AG09309 (cell line): ENCODE measurements around the gene ODAD4.
A peak's percentile ranks its signal among the peaks of the same experiment; 100 is the strongest.
"Not testable (repeated sequence)": the region's sequence is repeated elsewhere in the genome, so short reads cannot be mapped to it uniquely, and the experiment has no call there.

Experiments
- DNase-seq: peaks from one replicate; pipeline ENCODE4 v3.0.0-alpha.2; 2010; ENCODE audit warnings: low read depth
- H3K4me3 ChIP-seq: 2 replicates; pipeline ENCODE4 v1.5.1; 2011; ENCODE audit warnings: mild to moderate bottlenecking, low read depth, low read length, moderate library complexity; ENCODE audit not compliant: control insufficient read depth
- CTCF ChIP-seq: IDR thresholded peaks from 2 replicates; pipeline ENCODE4 v1.5.1; 2011; ENCODE audit warnings: mild to moderate bottlenecking, low read depth, low read length, inconsistent platforms; ENCODE audit not compliant: insufficient read depth, control insufficient read depth; ENCODE audit errors: missing control alignments

The ODAD4 gene

GRCh38 chr17:42001729-42002128 is 71.3 kb downstream of the ODAD4 start:
- no peak for DNase-seq
- TF ChIP-seq CTCF: no peak
- no peak overlapping the region for H3K4me3 ChIP-seq

GRCh38 chr17:42002175-42002791 is 71.9 kb downstream of the ODAD4 start:
- TF ChIP-seq CTCF: no peak
- DNase-seq: no peak

DNA sequence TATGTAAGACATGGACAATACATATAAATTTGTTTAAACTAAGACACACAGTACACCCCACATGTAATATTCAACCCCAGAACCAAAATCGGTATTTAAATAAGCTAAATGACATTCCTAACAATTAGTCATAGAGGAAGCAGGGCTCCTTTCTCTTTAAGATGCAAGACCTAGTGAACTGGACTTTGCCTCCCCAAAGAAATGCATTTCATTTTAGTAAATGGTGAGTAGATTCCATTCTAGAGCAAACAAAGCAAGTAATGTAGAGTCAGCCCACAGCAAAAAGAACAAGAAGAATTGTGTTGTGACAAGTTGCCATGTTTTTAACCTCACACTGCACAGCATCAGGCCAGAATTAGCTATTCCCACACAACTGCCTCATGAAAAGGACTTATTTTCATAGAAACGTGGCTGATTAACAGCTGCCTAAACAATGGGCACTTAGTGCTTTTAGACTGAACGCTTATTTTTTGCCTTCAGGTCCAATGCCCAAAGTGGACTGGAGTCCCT is 72.4 kb downstream of the ODAD4 start:
- no peak overlapping the region for H3K4me3 ChIP-seq
- no peak for TF ChIP-seq CTCF
- no peak for DNase-seq

More at GRCh38 chr17:42002175-42002791, 71.9 kb downstream of the ODAD4 start:
- H3K4me3 ChIP-seq: no peak overlapping the region

- no peak overlapping the region for H3K4me3 ChIP-seq
- no peak for DNase-seq
- no peak for TF ChIP-seq CTCF
Observed at GRCh38 chr17:42005166-42005565, 74.7 kb downstream of the ODAD4 start.

GRCh38 chr17:42009170-42009569 is 78.8 kb downstream of the ODAD4 start:
- DNase-seq: no peak
- peak; percentile 17 for TF ChIP-seq CTCF
- H3K4me3 ChIP-seq: no peak overlapping the region

DNA sequence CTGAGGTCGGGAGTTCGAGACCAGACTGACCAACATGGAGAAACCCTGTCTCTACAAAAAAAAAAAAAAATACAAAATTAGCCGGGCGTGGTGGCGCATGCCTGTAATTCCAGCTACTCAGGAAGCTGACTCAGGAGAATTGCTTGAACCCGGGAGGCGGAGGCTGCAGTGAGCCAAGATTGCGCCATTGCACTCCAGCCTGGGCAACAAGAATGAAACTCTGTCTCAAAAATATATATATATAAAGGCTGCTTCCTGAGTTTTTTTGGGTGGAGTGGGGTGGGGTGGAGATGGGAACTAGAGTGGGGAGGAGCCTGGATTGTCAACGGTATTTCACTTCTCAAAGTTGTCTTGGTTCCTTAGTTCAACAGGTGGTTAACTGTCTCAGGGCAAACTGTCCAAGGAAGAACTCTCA is 79.9 kb downstream of the ODAD4 start:
- H3K4me3 ChIP-seq, DNase-seq: not testable (repeated sequence)

DNA sequence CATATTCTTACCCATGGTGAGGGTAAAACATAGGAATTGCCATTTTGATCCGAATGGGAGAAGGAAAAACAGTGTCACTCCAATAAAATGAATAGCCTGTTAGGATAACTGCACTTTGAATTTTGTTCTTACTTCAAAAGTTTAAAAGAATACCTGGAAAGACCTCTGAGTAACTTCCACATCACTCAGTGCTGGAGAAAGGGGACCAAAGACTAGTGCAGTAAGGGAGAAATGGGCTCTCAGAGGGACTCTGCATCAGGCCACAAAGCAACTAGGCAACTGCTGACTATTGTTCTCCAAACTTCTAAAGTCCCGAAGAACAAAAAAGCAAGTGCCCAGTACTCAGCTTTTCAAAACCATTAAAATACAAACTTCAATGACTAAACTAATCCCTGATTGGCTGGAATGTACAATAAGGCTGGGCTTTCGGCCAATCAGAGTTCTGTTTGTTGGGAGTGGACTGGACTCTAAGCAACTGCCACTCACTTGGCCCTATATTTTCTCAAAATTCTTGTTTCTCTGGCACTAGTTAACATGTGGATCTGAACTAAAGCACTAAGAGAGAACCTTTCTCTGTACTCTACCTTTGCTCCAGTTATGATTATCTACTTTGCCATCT is 80.6 kb downstream of the ODAD4 start:
- TF ChIP-seq CTCF: no peak
- no peak overlapping the region for H3K4me3 ChIP-seq
- DNase-seq: no peak

DNA sequence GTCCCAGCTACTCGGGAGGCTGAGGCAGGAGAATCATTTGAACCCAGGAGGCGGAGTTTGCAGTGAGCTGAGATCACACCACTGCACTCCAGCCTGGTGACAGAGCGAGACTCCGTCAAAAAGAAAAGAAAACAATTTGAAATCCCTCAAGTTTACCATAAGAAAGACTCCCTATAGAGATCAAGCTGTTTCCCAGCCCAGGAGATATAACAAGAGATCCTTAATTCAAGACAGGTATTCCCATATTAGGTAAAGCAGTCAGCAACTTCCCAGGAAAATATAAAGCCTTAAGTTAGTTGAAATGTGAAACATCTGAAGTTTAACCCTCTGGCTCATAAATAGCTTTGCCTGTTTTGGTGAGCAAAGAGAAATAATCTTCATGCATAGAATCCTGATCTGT is 81.9 kb downstream of the ODAD4 start:
- H3K4me3 ChIP-seq, DNase-seq: not testable (repeated sequence)

DNA sequence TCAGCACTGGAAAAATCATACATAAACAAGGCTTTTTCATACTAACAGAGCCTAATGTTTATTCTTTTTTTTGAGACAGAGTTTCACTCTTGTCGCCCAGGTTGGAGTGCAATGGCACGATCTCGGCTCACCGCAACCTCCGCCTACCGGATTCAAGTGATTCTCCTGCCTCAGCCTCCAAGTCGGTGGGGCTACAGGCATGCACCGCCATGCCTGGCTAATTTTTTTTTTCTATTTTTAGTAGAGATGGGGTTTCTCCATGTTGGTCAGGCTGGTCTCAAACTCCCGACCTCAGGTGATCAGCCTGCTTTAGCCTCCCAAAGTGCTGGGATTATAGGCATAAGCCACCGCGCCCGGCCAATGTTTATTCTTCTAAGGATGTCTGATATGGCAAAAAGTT is 83.3 kb downstream of the ODAD4 start:
- DNase-seq, H3K4me3 ChIP-seq: not testable (repeated sequence)
